Stimulated activated CD8-positive, alpha-beta memory T cell treated with anti-CD3 and anti-CD28 coated beads, Interleukin-7, amount 100 ng/mL, for 4 hours (primary cell): ENCODE data around the gene AGFG2.

Experiments
- DNase-seq, 2 donors: peaks; one replicate each; pipeline ENCODE4 v3.0.0-alpha.2; 2020; ENCODE audit warnings: low read depth in 2 of 2

The AGFG2 gene

GRCh38 chr7:100585511-100586265, 46.7 kb downstream of the AGFG2 start, which contains the start of gene LRCH4:
LRCH4 (minus strand) TSS chr7:100586129; CDS start chr7:100586100, 29 bp downstream.
- DNase-seq = peak in 1 of 2 donors; percentile 39

- DNase-seq = peak; percentile 99
Measured at GRCh38 chr7:100586266-100587025, 47.4 kb downstream of the AGFG2 start, which contains the start of gene FBXO24. FBXO24 (plus strand) TSS chr7:100586328; CDS start chr7:100586626, 298 bp downstream.

- DNase-seq = no peak
Measured at GRCh38 chr7:100588438-100588837, 49.4 kb downstream of the AGFG2 start.

GRCh38 chr7:100589341-100589947, 50.4 kb downstream of the AGFG2 start:
- DNase-seq = no peak

GRCh38 chr7:100590077-100590737, 51.2 kb downstream of the AGFG2 start:
- DNase-seq = no peak

GRCh38 chr7:100591596-100591995, 52.6 kb downstream of the AGFG2 start:
- DNase-seq = no peak

- no peak for DNase-seq
Measured at GRCh38 chr7:100595188-100595587, 56.2 kb downstream of the AGFG2 start.

- DNase-seq = no peak
Measured at GRCh38 chr7:100598425-100598824, 59.4 kb downstream of the AGFG2 start.

- no peak for DNase-seq
Measured at GRCh38 chr7:100599911-100600729, 61.1 kb downstream of the AGFG2 start.

GRCh38 chr7:100600730-100601038, 61.7 kb downstream of the AGFG2 start:
- no peak for DNase-seq

- no peak for DNase-seq
Measured at GRCh38 chr7:100602889-100603725, 64.1 kb downstream of the AGFG2 start.

GRCh38 chr7:100603726-100604027, 64.7 kb downstream of the AGFG2 start:
- no peak for DNase-seq

- DNase-seq = peak; percentile 41 to 77
Measured at GRCh38 chr7:100604028-100604975, 65.3 kb downstream of the AGFG2 start.

GRCh38 chr7:100604976-100605911, 66.2 kb downstream of the AGFG2 start:
- DNase-seq = peak in 1 of 2 donors; percentile 23

GRCh38 chr7:100606313-100606712, 67.3 kb downstream of the AGFG2 start:
- DNase-seq = no peak

- no peak for DNase-seq
Measured at GRCh38 chr7:100607111-100607510, 68.1 kb downstream of the AGFG2 start.

GRCh38 chr7:100609958-100610357, 71.0 kb downstream of the AGFG2 start:
- DNase-seq = no peak
